ENCODE data around the gene MED12L. TPM values are rescaled to one million over a fixed set of nuclear protein-coding genes. Genes with fewer than 3 reads are reported as not detected.

The MED12L gene
- total and polyA plus RNA-seq, 9 of the 15 experiments (the other 6 are each of a cell fraction or from before 2014, with no cell fraction given), result not detected

DNA sequence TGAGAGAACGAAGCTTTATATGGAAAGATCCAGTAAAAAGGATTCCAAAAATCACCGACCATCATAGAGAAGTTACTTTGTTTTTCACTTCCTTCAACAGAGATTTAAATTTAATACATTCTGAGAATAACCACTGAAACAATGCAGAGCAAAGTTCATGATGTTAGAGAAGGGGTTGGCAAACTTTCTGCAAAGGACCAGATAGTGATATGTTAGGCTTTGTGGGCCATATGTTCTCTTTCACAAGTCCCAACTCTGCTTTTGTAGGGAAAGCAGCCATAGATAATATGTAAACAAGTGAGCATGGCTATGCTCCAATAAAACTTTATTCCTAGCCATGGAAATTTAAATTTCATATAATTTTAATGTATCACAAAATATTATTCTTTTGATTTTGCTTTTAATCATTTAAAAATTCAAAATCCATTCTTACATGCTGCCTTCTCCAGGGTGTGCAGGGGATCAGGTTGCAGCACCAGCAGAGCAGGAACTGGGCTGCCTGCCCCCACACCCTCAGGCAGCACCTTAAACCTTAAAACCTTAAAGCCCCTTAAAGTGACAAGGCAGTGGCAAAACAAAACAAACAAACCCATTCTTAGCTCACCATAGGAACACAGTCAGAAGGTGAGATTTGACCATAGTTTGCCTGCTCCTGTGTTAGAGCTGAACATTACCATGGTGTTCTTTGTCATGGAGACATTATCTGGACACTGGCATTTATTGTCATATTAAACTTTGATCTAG lies 392.3 kb downstream of the MED12L start (continued):
- TF ChIP-seq, protein P1, sequence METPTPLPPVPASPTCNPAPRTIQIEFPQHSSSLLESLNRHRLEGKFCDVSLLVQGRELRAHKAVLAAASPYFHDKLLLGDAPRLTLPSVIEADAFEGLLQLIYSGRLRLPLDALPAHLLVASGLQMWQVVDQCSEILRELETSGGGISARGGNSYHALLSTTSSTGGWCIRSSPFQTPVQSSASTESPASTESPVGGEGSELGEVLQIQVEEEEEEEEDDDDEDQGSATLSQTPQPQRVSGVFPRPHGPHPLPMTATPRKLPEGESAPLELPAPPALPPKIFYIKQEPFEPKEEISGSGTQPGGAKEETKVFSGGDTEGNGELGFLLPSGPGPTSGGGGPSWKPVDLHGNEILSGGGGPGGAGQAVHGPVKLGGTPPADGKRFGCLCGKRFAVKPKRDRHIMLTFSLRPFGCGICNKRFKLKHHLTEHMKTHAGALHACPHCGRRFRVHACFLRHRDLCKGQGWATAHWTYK (CRISPR knock-in tag; IDR thresholded peaks at IDR 0.05), result no peak
- TF ChIP-seq PATZ1 (CRISPR knock-in tag; IDR thresholded peaks at IDR 0.05; ENCODE audit: borderline replicate concordance) (no peak), ZNF449 (CRISPR knock-in tag; IDR thresholded peaks at IDR 0.05) (no peak), ZBTB8A (IDR thresholded peaks at IDR 0.05; ENCODE audit: partially characterized antibody) (no peak), ZNF232 (CRISPR knock-in tag; IDR thresholded peaks at IDR 0.05) (no peak), ETS2 (tag; IDR thresholded peaks at IDR 0.05; ENCODE audit: borderline replicate concordance, poor library complexity, severe bottlenecking) (no peak), NR2C1 (IDR thresholded peaks at IDR 0.05) (no peak), NR2C1 (tag; IDR thresholded peaks at IDR 0.05) (no peak), RFX1 (IDR thresholded peaks at IDR 0.05) (no peak), POLR2G (IDR thresholded peaks at IDR 0.05; ENCODE audit: low read depth, low read length) (no peak), DNMT1 (IDR thresholded peaks at IDR 0.05) (no peak), TAF15 (IDR thresholded peaks at IDR 0.05; ENCODE audit: low read depth, low read length) (no peak), RBFOX2 (IDR thresholded peaks at IDR 0.05; ENCODE audit: low read depth, low read length) (no peak)

Measured in K562 (cell line).